ENCODE measurements around the gene FUT2. TPM values are rescaled to one million over a fixed set of nuclear protein-coding genes. Genes with fewer than 3 reads are reported as not detected.

The FUT2 gene
- total and polyA plus RNA-seq, 2 donors (not counting 1 experiment from before 2014, with no cell fraction given), result not detected

- intact Hi-C loops (cut with micrococcal nuclease), result loop anchor here (10.0 kb wide), 1 partner anchor 1298 kb away; the partner anchor contains the start of genes VRK3 and ZNF473
Observed at GRCh38 chr19:48726556-48726955, 30.8 kb downstream of the FUT2 start.

More at GRCh38 chr19:48726556-48726955, 30.8 kb downstream of the FUT2 start:
- POLR2A ChIA-PET, result interaction anchor here (0.5 kb wide), 1 partner anchor 9 kb away, joined by 4 read pairs; no protein-coding TSS in a partner anchor
- TF ChIP-seq CTCF (IDR thresholded peaks at IDR 0.05), result no peak
- no peak for TF ChIP-seq EZH2 (IDR thresholded peaks at IDR 0.05; ENCODE audit: borderline replicate concordance, insufficient read depth, low read depth, low read length, poor library complexity, severe bottlenecking)
- Histone ChIP-seq H3K4me3 (ENCODE audit: control extremely low read depth in 1 of 5, extremely low read depth in 1 of 5, insufficient read depth in 1 of 5, low read depth in 2 of 5, low read length in 4 of 5) (no peak overlapping the region), H3K36me3 (replicated peaks in 1 of 2; ENCODE audit: control extremely low read depth in 1 of 2, control insufficient read depth in 1 of 2, extremely low read depth in 1 of 2, insufficient read depth in 2 of 2, low read length in 1 of 2) (no peaks in the 10 kb centered on the region), H3K4me1 (ENCODE audit: control insufficient read depth in 2 of 2, insufficient read depth in 2 of 2, low read length in 2 of 2) (peaks cover 11 to 21% of the 10 kb centered on the region in 2 donors), H3K4me2 (replicated peaks; ENCODE audit: low read depth, low read length, poor library complexity, severe bottlenecking) (no peak overlapping the region), H3K9me3 (ENCODE audit: control extremely low read depth in 1 of 3, control insufficient read depth in 2 of 3, insufficient read depth in 1 of 3, low read length in 2 of 3) (peaks cover 0 to 30% (median 16%) of the 10 kb centered on the region in 3 donors), H4K20me1 (ENCODE audit: control insufficient read depth, insufficient read depth, low read length, poor library complexity, severe bottlenecking) (no peaks in the 10 kb centered on the region), H3K27ac (ENCODE audit: low read length in 2 of 2) (peak overlapping the region in 1 of 2 donors; percentile 19), H3K27me3 (replicated peaks in 1 of 4; ENCODE audit: control extremely low read depth in 1 of 4, control insufficient read depth in 3 of 4, insufficient read depth in 4 of 4, low read length in 3 of 4) (no peaks in the 10 kb centered on the region), H3K9ac (ENCODE audit: low read length) (no peak overlapping the region), H3K79me2 (ENCODE audit: control insufficient read depth, insufficient read depth, low read length) (no peaks in the 10 kb centered on the region), H2AFZ (ENCODE audit: insufficient read depth, low read depth, low read length, poor library complexity, severe bottlenecking) (peak overlapping the region; percentile 1)
- H3K27me3 Mint-ChIP-seq, result no peaks in the 10 kb centered on the region
- H3K27ac Mint-ChIP-seq, result peak overlapping the region; percentile 88
- WGBS (ENCODE audit: insufficient coverage), result 50% methylated on average over 2 of the region's 2 CpGs
- peaks cover 18% of the 10 kb centered on the region for H3K4me1 Mint-ChIP-seq
- H3K9me3 Mint-ChIP-seq (ENCODE audit: insufficient read depth), result peaks cover 14% of the 10 kb centered on the region
- CTCF ChIA-PET, result interaction anchor here (1.1 to 2.6 kb wide), 4 partner anchors 11 to 69 kb away, joined by 3 to 12 read pairs (median 3); no protein-coding TSS in a partner anchor
- DNase-seq, result peak; percentile 75
- no peak overlapping the region for H3K4me3 Mint-ChIP-seq
- no peak for ATAC-seq (ENCODE audit: low read depth)
